Measurements from ENCODE around the gene FAM185A.
"Not testable (repeated sequence)": the region's sequence is repeated elsewhere in the genome, so short reads cannot be mapped to it uniquely, and the experiment has no call there.

- TF ChIP-seq CTCF (conservative IDR thresholded peaks at IDR 0.05 in 1 of 2, IDR thresholded peaks at IDR 0.05 in 1 of 2; ENCODE audit: extremely low read depth in 1 of 2, insufficient read depth in 1 of 2, low read depth in 1 of 2, low read length in 2 of 2); EZH2 (IDR thresholded peaks at IDR 0.05; ENCODE audit: borderline replicate concordance, low read length): not testable (repeated sequence)
These were observed 43.0 kb downstream of the FAM185A start for GRCh38 chr7:102791831-102792230.
